Measurements from ENCODE around the gene FGD5.

The FGD5 gene

DNA sequence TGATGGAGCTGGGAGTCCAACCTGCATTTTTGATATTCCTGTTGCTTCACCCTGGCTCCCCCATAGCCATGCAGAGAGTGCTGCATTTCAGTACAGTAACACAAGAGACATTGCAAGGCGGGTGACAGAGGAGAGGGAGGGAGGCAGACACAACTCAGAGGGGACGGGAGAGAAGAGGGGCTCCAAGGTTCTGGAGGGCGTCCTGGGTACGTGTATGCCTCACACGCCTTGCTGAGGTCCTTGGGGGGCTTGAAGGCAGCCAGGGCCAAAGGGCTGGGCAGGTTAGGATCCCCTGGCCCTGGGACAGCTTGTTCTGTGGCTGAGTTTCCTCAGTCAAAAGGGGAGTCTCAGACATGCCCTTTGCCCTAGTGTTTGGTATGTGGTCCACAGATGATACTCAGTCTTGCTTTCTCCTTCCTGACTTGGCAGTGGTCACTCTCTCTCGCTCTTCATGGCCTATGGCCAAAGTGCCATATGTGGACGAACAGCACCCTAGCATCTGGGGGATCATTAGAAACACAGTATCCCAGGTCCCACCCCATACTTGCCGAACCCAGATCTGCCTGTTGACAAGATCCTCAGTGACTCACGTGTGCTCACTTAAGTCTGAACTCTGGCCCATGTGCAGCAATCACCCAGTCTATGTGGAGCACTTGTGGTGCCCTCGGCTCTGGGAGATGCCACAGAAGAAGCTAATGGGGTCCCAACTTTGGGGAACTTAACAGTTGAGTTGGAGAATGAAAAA, 52.9 kb downstream of the FGD5 start:
- Histone ChIP-seq H3K14ac (ENCODE audit: low read length) (no peak overlapping the region), H3K9ac (ENCODE audit: low read depth, low read length, poor library complexity) (no peak overlapping the region), H3K9me3 (replicated peaks in 1 of 2; ENCODE audit: control insufficient read depth in 2 of 2, insufficient read depth in 1 of 2, low read depth in 1 of 2, low read length in 2 of 2) (no peaks in the 10 kb centered on the region), H3K79me1 (ENCODE audit: low read depth, low read length) (no peaks in the 10 kb centered on the region), H2BK120ac (ENCODE audit: low read depth, low read length) (no peak overlapping the region), H4K8ac (ENCODE audit: low read depth, low read length) (no peak overlapping the region), H3K23ac (ENCODE audit: low read depth, low read length, poor library complexity) (no peak overlapping the region), H3K27me3 (ENCODE audit: control insufficient read depth in 3 of 3, insufficient read depth in 3 of 3, low read depth in 1 of 3, low read length in 3 of 3) (peaks cover 0 to 17% (median 0%) of the 10 kb centered on the region in 3 experiments), H3K36me3 (replicated peaks in 1 of 2; ENCODE audit: control insufficient read depth in 2 of 2, insufficient read depth in 2 of 2, low read length in 2 of 2) (no peaks in the 10 kb centered on the region), H3K4me3 (ENCODE audit: low read length in 2 of 2) (peak overlapping the region in 1 of 2 donors; percentile 33), H2AFZ (ENCODE audit: low read length) (no peak overlapping the region), H4K91ac (ENCODE audit: low read depth, low read length, poor library complexity) (no peak overlapping the region), H3K27ac (replicated peaks; ENCODE audit: low read length) (no peak overlapping the region), H3K4me2 (ENCODE audit: insufficient read depth, low read length, poor library complexity, severe bottlenecking) (no peak overlapping the region), H3K18ac (ENCODE audit: low read length) (no peak overlapping the region), H2AK5ac (ENCODE audit: low read depth, low read length) (no peak overlapping the region), H3K4me1 (ENCODE audit: control insufficient read depth in 2 of 2, insufficient read depth in 1 of 2, low read depth in 1 of 2, low read length in 2 of 2) (peaks cover 0 to 3% of the 10 kb centered on the region in 2 donors), H3K4ac (ENCODE audit: low read length) (no peak overlapping the region), H2BK5ac (ENCODE audit: low read length) (no peak overlapping the region), H2BK15ac (ENCODE audit: low read length) (no peak overlapping the region), H2BK12ac (ENCODE audit: low read length) (no peak overlapping the region)
- WGBS, 2 donors (ENCODE audit: extremely low coverage in 2 of 2, insufficient read length in 2 of 2, insufficient replicate concordance in 1 of 2): no CpG with 5 or more reads among the region's 10 CpGs
- no peak for DNase-seq (ENCODE audit: low spot score)

GRCh38 chr3:14872706-14873105, 53.9 kb downstream of the FGD5 start:
- peaks cover 0 to 17% (median 0%) of the 10 kb centered on the region in 3 experiments for H3K27me3 ChIP-seq (ENCODE audit: control insufficient read depth in 3 of 3, insufficient read depth in 3 of 3, low read depth in 1 of 3, low read length in 3 of 3)
- no peak overlapping the region for H2AFZ ChIP-seq (ENCODE audit: low read length)
- H3K14ac ChIP-seq (ENCODE audit: low read length): no peak overlapping the region
- peaks cover 0 to 6% of the 10 kb centered on the region in 2 donors for H3K4me1 ChIP-seq (ENCODE audit: control insufficient read depth in 2 of 2, insufficient read depth in 1 of 2, low read depth in 1 of 2, low read length in 2 of 2)
- no peak overlapping the region for H3K9ac ChIP-seq (ENCODE audit: low read depth, low read length, poor library complexity)
- no peak overlapping the region for H2BK12ac ChIP-seq (ENCODE audit: low read length)
- no peak overlapping the region for H3K4me3 ChIP-seq (ENCODE audit: low read length in 2 of 2)
- H3K23ac ChIP-seq (ENCODE audit: low read depth, low read length, poor library complexity): no peak overlapping the region
- DNase-seq (ENCODE audit: low spot score): no peak
- no peak overlapping the region for H2BK15ac ChIP-seq (ENCODE audit: low read length)
- no peak overlapping the region for H3K4ac ChIP-seq (ENCODE audit: low read length)
- no peak overlapping the region for H2BK5ac ChIP-seq (ENCODE audit: low read length)
- no peaks in the 10 kb centered on the region for H3K9me3 ChIP-seq (replicated peaks in 1 of 2; ENCODE audit: control insufficient read depth in 2 of 2, insufficient read depth in 1 of 2, low read depth in 1 of 2, low read length in 2 of 2)
- no CpG with 5 or more reads among the region's 4 CpGs for WGBS, 2 donors (ENCODE audit: extremely low coverage in 2 of 2, insufficient read length in 2 of 2, insufficient replicate concordance in 1 of 2)
- H4K8ac ChIP-seq (ENCODE audit: low read depth, low read length): no peak overlapping the region
- H3K36me3 ChIP-seq (replicated peaks in 1 of 2; ENCODE audit: control insufficient read depth in 2 of 2, insufficient read depth in 2 of 2, low read length in 2 of 2): no peaks in the 10 kb centered on the region
- no peak overlapping the region for H2BK120ac ChIP-seq (ENCODE audit: low read depth, low read length)
- no peak overlapping the region for H3K18ac ChIP-seq (ENCODE audit: low read length)
- H3K79me1 ChIP-seq (ENCODE audit: low read depth, low read length): no peaks in the 10 kb centered on the region
- H3K27ac ChIP-seq (replicated peaks; ENCODE audit: low read length): no peak overlapping the region
- H2AK5ac ChIP-seq (ENCODE audit: low read depth, low read length): no peak overlapping the region
- H4K91ac ChIP-seq (ENCODE audit: low read depth, low read length, poor library complexity): no peak overlapping the region
- H3K4me2 ChIP-seq (ENCODE audit: insufficient read depth, low read length, poor library complexity, severe bottlenecking): no peak overlapping the region

- Histone ChIP-seq H3K4me1 (ENCODE audit: control insufficient read depth in 2 of 2, insufficient read depth in 1 of 2, low read depth in 1 of 2, low read length in 2 of 2) (peaks cover 0 to 4% of the 10 kb centered on the region in 2 donors), H3K4me2 (ENCODE audit: insufficient read depth, low read length, poor library complexity, severe bottlenecking) (no peak overlapping the region), H3K27ac (replicated peaks; ENCODE audit: low read length) (no peak overlapping the region), H4K91ac (ENCODE audit: low read depth, low read length, poor library complexity) (no peak overlapping the region), H4K8ac (ENCODE audit: low read depth, low read length) (no peak overlapping the region), H2AK5ac (ENCODE audit: low read depth, low read length) (no peak overlapping the region), H3K27me3 (ENCODE audit: control insufficient read depth in 3 of 3, insufficient read depth in 3 of 3, low read depth in 1 of 3, low read length in 3 of 3) (peaks cover 0 to 17% (median 0%) of the 10 kb centered on the region in 3 experiments), H3K9me3 (replicated peaks in 1 of 2; ENCODE audit: control insufficient read depth in 2 of 2, insufficient read depth in 1 of 2, low read depth in 1 of 2, low read length in 2 of 2) (no peaks in the 10 kb centered on the region), H2AFZ (ENCODE audit: low read length) (no peak overlapping the region), H2BK5ac (ENCODE audit: low read length) (no peak overlapping the region), H2BK12ac (ENCODE audit: low read length) (no peak overlapping the region), H3K18ac (ENCODE audit: low read length) (no peak overlapping the region), H2BK120ac (ENCODE audit: low read depth, low read length) (no peak overlapping the region), H3K4ac (ENCODE audit: low read length) (no peak overlapping the region), H3K4me3 (ENCODE audit: low read length in 2 of 2) (no peak overlapping the region), H3K14ac (ENCODE audit: low read length) (peak overlapping the region; percentile 47), H2BK15ac (ENCODE audit: low read length) (no peak overlapping the region), H3K36me3 (replicated peaks in 1 of 2; ENCODE audit: control insufficient read depth in 2 of 2, insufficient read depth in 2 of 2, low read length in 2 of 2) (no peaks in the 10 kb centered on the region), H3K9ac (ENCODE audit: low read depth, low read length, poor library complexity) (no peak overlapping the region), H3K79me1 (ENCODE audit: low read depth, low read length) (no peaks in the 10 kb centered on the region), H3K23ac (ENCODE audit: low read depth, low read length, poor library complexity) (no peak overlapping the region)
- no CpG with 5 or more reads among the region's 4 CpGs for WGBS, 2 donors (ENCODE audit: extremely low coverage in 2 of 2, insufficient read length in 2 of 2, insufficient replicate concordance in 1 of 2)
- no peak for DNase-seq (ENCODE audit: low spot score)
Observed at GRCh38 chr3:14874784-14875183, 56.0 kb downstream of the FGD5 start.

GRCh38 chr3:14875411-14876175, 56.8 kb downstream of the FGD5 start:
- Histone ChIP-seq H3K36me3 (replicated peaks in 1 of 2; ENCODE audit: control insufficient read depth in 2 of 2, insufficient read depth in 2 of 2, low read length in 2 of 2) (no peaks in the 10 kb centered on the region), H3K9ac (ENCODE audit: low read depth, low read length, poor library complexity) (peak overlapping the region; percentile 78), H3K4me1 (ENCODE audit: control insufficient read depth in 2 of 2, insufficient read depth in 1 of 2, low read depth in 1 of 2, low read length in 2 of 2) (peaks cover 0 to 4% of the 10 kb centered on the region in 2 donors), H4K8ac (ENCODE audit: low read depth, low read length) (no peak overlapping the region), H2BK120ac (ENCODE audit: low read depth, low read length) (no peak overlapping the region), H3K18ac (ENCODE audit: low read length) (peak overlapping the region; percentile 76), H2BK5ac (ENCODE audit: low read length) (no peak overlapping the region), H3K23ac (ENCODE audit: low read depth, low read length, poor library complexity) (peak overlapping the region; percentile 48), H2AFZ (ENCODE audit: low read length) (no peak overlapping the region), H3K4ac (ENCODE audit: low read length) (no peak overlapping the region), H2AK5ac (ENCODE audit: low read depth, low read length) (peak overlapping the region; percentile 47), H3K9me3 (replicated peaks in 1 of 2; ENCODE audit: control insufficient read depth in 2 of 2, insufficient read depth in 1 of 2, low read depth in 1 of 2, low read length in 2 of 2) (no peaks in the 10 kb centered on the region), H4K91ac (ENCODE audit: low read depth, low read length, poor library complexity) (no peak overlapping the region), H3K14ac (ENCODE audit: low read length) (peak overlapping the region; percentile 73), H3K79me1 (ENCODE audit: low read depth, low read length) (no peaks in the 10 kb centered on the region), H2BK12ac (ENCODE audit: low read length) (no peak overlapping the region), H3K4me2 (ENCODE audit: insufficient read depth, low read length, poor library complexity, severe bottlenecking) (no peak overlapping the region), H3K27ac (replicated peaks; ENCODE audit: low read length) (no peak overlapping the region), H3K27me3 (ENCODE audit: control insufficient read depth in 3 of 3, insufficient read depth in 3 of 3, low read depth in 1 of 3, low read length in 3 of 3) (peaks cover 0 to 15% (median 0%) of the 10 kb centered on the region in 3 experiments), H3K4me3 (ENCODE audit: low read length in 2 of 2) (peak overlapping the region in 1 of 2 donors; percentile 33), H2BK15ac (ENCODE audit: low read length) (peak overlapping the region; percentile 26)
- WGBS, 2 donors (ENCODE audit: extremely low coverage in 2 of 2, insufficient read length in 2 of 2, insufficient replicate concordance in 1 of 2): no CpG with 5 or more reads among the region's 8 CpGs
- DNase-seq (ENCODE audit: low spot score): no peak

All from neuronal stem cell (in vitro differentiated cells).